ENCODE measurements around the gene HPSE2. TPM values are rescaled to one million over a fixed set of nuclear protein-coding genes. Genes with fewer than 3 reads are reported as not detected.
"Not testable (repeated sequence)": the region's sequence is repeated elsewhere in the genome, so short reads cannot be mapped to it uniquely, and the experiment has no call there.

Gene HPSE2
- total RNA-seq, 1 donor from 2014 or later = not detected

DNA sequence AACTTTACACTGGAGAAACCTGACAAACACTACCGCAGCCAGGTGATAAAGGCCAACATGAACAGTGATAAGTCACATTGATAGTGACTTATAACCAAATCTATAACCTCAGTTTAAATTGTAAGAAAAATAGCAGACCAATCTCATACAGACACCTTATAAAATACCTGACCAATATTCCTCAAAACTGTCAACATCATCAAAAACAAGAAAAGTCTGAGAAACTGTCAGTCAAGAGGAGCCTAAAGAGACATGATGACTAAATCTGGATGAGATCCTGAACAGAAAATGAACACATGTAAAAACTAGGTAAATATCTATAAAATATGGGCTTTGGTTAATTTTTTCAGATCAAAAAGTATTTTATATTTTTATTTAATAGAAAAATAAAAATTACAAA, 233.3 kb downstream of the HPSE2 start:
- H3K36me3 ChIP-seq (ENCODE audit: control insufficient read depth, insufficient read depth, low read length) = no peaks in the 10 kb centered on the region
- H3K27me3 ChIP-seq (ENCODE audit: control insufficient read depth, insufficient read depth, low read length) = no peaks in the 10 kb centered on the region
- no peak for DNase-seq (ENCODE audit: low read depth)
- no peak for TF ChIP-seq CTCF (IDR thresholded peaks at IDR 0.05; ENCODE audit: insufficient read depth, low read length, poor library complexity, severe bottlenecking)
- H3K4me3 ChIP-seq (ENCODE audit: low read depth, low read length) = no peak overlapping the region

DNA sequence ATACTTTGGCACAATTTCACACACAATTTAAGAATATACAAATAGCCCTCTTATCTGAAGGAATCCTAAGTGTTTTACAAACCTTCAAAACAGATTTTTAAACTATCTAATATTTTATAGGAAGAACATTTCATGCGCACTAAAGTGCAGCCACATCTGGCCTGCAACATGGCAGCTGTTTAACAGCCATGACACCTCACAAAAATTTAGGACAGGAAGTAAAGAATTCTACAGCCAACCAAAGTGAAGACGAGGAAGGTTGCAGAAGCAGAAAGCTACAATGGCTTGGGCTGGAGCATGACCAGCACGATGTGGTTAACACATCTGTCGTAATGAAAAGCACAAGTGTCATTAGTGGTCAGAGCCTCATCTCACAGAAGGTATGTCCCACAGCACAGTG, 238.1 kb downstream of the HPSE2 start:
- no peaks in the 10 kb centered on the region for H3K27me3 ChIP-seq (ENCODE audit: control insufficient read depth, insufficient read depth, low read length)
- TF ChIP-seq CTCF (IDR thresholded peaks at IDR 0.05; ENCODE audit: insufficient read depth, low read length, poor library complexity, severe bottlenecking) = no peak
- no peak for DNase-seq (ENCODE audit: low read depth)
- no peaks in the 10 kb centered on the region for H3K36me3 ChIP-seq (ENCODE audit: control insufficient read depth, insufficient read depth, low read length)
- H3K4me3 ChIP-seq (ENCODE audit: low read depth, low read length) = no peak overlapping the region

DNA sequence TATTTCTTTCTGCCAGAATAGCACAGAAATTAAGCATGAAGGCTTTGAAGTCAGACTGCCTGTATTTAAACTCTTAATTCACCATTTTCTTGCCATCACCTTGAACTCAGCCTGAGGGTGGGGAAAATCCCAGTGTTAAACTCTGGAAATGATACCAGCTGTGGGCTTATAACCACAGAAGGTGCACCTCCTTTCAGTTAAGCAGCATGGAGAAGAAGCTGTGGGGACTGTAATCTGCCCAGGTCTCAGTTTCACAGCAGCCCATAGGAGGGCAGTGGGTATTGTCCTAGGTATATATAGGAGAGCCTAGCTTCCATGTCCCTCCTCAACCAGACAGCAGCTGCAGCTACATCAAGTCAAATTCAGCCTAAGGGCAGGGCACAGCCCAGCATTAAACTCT, 241.6 kb downstream of the HPSE2 start:
- no peaks in the 10 kb centered on the region for H3K27me3 ChIP-seq (ENCODE audit: control insufficient read depth, insufficient read depth, low read length)
- no peak overlapping the region for H3K4me3 ChIP-seq (ENCODE audit: low read depth, low read length)
- TF ChIP-seq CTCF (IDR thresholded peaks at IDR 0.05; ENCODE audit: insufficient read depth, low read length, poor library complexity, severe bottlenecking) = no peak
- H3K36me3 ChIP-seq (ENCODE audit: control insufficient read depth, insufficient read depth, low read length) = no peaks in the 10 kb centered on the region
- no peak for DNase-seq (ENCODE audit: low read depth)

DNA sequence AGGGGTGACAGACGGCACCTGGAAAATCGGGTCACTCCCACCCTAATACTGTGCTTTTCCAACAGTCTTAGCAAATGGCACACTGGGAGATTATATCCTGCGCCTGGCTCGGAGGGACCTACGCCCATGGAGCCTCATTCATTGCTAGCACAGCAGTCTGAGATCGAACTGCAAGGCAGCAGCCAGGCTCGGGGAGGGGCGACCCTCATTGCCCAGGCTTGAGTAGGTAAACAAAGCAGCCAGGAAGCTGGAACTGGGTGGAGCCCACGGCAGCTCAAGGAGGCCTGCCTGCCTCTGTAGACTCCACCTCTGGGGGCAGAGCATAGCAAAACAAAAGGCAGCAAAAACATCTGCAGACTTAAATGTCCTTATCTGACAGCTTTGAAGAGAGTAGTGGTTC, 251.9 kb downstream of the HPSE2 start:
- H3K36me3 ChIP-seq (ENCODE audit: control insufficient read depth, insufficient read depth, low read length); H3K4me3 ChIP-seq (ENCODE audit: low read depth, low read length); H3K27me3 ChIP-seq (ENCODE audit: control insufficient read depth, insufficient read depth, low read length); DNase-seq (ENCODE audit: low read depth): not testable (repeated sequence)

DNA sequence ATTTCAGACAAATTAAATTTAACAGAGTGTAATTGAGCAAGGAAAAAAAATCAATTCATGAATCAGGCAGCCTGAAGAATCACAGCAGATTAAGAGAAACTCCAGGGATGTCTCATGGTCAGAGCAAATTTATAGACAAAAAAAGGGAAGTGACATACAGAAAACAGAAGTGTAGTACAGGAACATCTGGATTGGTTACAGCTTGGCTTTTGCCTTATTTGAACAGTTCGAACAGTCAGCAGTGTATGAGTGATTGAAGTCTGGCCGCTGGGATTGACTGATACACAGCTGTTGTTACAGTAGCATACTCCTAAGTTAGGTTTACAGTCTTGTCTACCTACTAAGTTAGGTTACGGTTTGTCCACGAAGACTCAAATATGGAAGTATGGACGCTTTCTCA, 255.3 kb downstream of the HPSE2 start:
- no peak for TF ChIP-seq CTCF (IDR thresholded peaks at IDR 0.05; ENCODE audit: insufficient read depth, low read length, poor library complexity, severe bottlenecking)
- Histone ChIP-seq H3K27me3 (ENCODE audit: control insufficient read depth, insufficient read depth, low read length) (no peaks in the 10 kb centered on the region), H3K4me3 (ENCODE audit: low read depth, low read length) (no peak overlapping the region), H3K36me3 (ENCODE audit: control insufficient read depth, insufficient read depth, low read length) (no peaks in the 10 kb centered on the region)
- no peak for DNase-seq (ENCODE audit: low read depth)

DNA sequence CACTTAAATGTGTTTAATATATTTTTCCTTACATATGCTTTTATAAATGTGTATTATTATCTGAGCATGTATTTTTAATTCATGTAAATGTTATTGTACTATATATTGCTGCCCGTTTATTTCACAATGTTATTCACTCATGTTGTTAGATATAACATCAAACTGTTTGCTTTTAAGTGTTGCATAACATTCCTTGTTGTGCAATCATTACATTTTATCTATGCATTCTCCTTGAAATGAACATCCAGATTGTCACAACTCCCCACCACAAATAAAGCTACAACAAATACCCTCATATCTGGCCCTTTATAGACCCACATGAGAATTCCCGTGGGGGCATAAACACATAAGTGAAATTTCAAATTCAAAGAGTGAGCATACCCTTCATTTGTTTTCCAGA, 264.2 kb downstream of the HPSE2 start:
- Histone ChIP-seq H3K27me3 (ENCODE audit: control insufficient read depth, insufficient read depth, low read length) (no peaks in the 10 kb centered on the region), H3K36me3 (ENCODE audit: control insufficient read depth, insufficient read depth, low read length) (no peaks in the 10 kb centered on the region), H3K4me3 (ENCODE audit: low read depth, low read length) (no peak overlapping the region)
- DNase-seq (ENCODE audit: low read depth) = no peak
- TF ChIP-seq CTCF (IDR thresholded peaks at IDR 0.05; ENCODE audit: insufficient read depth, low read length, poor library complexity, severe bottlenecking) = no peak
